SJSA1 (cell line): Measurements from ENCODE around the gene STIP1. TPM values are rescaled to one million over a fixed set of nuclear protein-coding genes. Genes with fewer than 3 reads are reported as not detected.

Experiments
- DNase-seq, 2 experiments: peaks; one replicate each; pipeline ENCODE4 v3.0.0-alpha.2; 2015 to 2020; ENCODE audit warnings: low spot score in 2 of 2, low read depth in 1 of 2
- H3K27ac ChIP-seq: fragments of 250-450 bp; sonication (Bioruptor Pico); 2 replicates; pipeline ENCODE4 v1.5.1; 2020; ENCODE audit warnings: mild to moderate bottlenecking, moderate library complexity
- H3K27me3 ChIP-seq: fragments of 250-450 bp; sonication (Bioruptor Pico); replicated peaks from 2 replicates; pipeline ENCODE4 v1.5.1; 2020; ENCODE audit warnings: mild to moderate bottlenecking, moderate library complexity
- H3K36me3 ChIP-seq: fragments of 250-450 bp; sonication (Bioruptor Pico); 2 replicates; pipeline ENCODE4 v1.5.1; 2020; ENCODE audit warnings: mild to moderate bottlenecking
- H3K4me1 ChIP-seq: fragments of 250-450 bp; sonication (Bioruptor Pico); replicated peaks from 2 replicates; pipeline ENCODE4 v1.6.1; 2021; ENCODE audit warnings: mild to moderate bottlenecking
- H3K4me3 ChIP-seq: fragments of 250-450 bp; sonication (Bioruptor Pico); 2 replicates; pipeline ENCODE4 v1.5.1; 2020; ENCODE audit warnings: mild to moderate bottlenecking
- H3K9me3 ChIP-seq: fragments of 250-450 bp; sonication (Bioruptor Pico); replicated peaks from 2 replicates; pipeline ENCODE4 v1.5.1; 2020; ENCODE audit warnings: mild to moderate bottlenecking
- total RNA-seq: library from RNA; depleted of rRNA; stranded (reverse); fragments of >200 nt; shearing (Covaris generic); gene quantifications from 2 replicates; pipeline ENCODE4 v1.2.3, GENCODE V29; 2014

STIP1 gene
- total RNA-seq, 1 experiment from 2014 or later, result 488 TPM

GRCh38 chr11:64165842-64166635, 19.9 kb upstream of the STIP1 start, which contains the start of gene MACROD1:
MACROD1 (minus strand) TSS chr11:64166113; CDS start chr11:64165994, 119 bp downstream.
- Histone ChIP-seq H3K27ac (peak within 1 kb of the TSS; percentile 26), H3K36me3 (0 out of 2 replicates have a peak, but pooled peaks cover 2% of the 10 kb centered on the region), H3K4me3 (peak within 1 kb of the TSS; percentile 57), H3K9me3 (0 out of 2 replicates have a peak, but pooled peaks cover 2% of the 10 kb centered on the region), H3K4me1 (peaks cover 17% of the 10 kb centered on the region), H3K27me3 (no peaks in the 10 kb centered on the region)
- peak; percentile 89 to 92 for DNase-seq

- H3K4me1 ChIP-seq, result peaks cover 11% of the 10 kb centered on the region
- no peak overlapping the region for H3K27ac ChIP-seq
- H3K4me3 ChIP-seq, result no peak overlapping the region
- peaks cover 11% of the 10 kb centered on the region; the same call in 1 of the 2 replicates for H3K9me3 ChIP-seq
- H3K27me3 ChIP-seq, result no peaks in the 10 kb centered on the region
- DNase-seq, result no peak
- 0 out of 2 replicates have a peak, but pooled peaks cover 2% of the 10 kb centered on the region for H3K36me3 ChIP-seq
These were observed 15.6 kb upstream of the STIP1 start for GRCh38 chr11:64170419-64170818.

GRCh38 chr11:64173616-64174355, 12.2 kb upstream of the STIP1 start:
- peaks cover 8% of the 10 kb centered on the region; the same call in 1 of the 2 replicates for H3K9me3 ChIP-seq
- no peaks in the 10 kb centered on the region for H3K4me1 ChIP-seq
- DNase-seq, result no peak
- no peaks in the 10 kb centered on the region for H3K36me3 ChIP-seq
- no peak overlapping the region for H3K4me3 ChIP-seq
- H3K27me3 ChIP-seq, result no peaks in the 10 kb centered on the region
- H3K27ac ChIP-seq, result no peak overlapping the region

GRCh38 chr11:64176751-64177150, 9.2 kb upstream of the STIP1 start:
- H3K27me3 ChIP-seq, result no peaks in the 10 kb centered on the region
- no peak for DNase-seq
- H3K4me3 ChIP-seq, result no peak overlapping the region
- H3K4me1 ChIP-seq, result peaks cover 6% of the 10 kb centered on the region
- H3K27ac ChIP-seq, result no peak overlapping the region
- H3K9me3 ChIP-seq, result peaks cover 8% of the 10 kb centered on the region; the same call in 1 of the 2 replicates
- H3K36me3 ChIP-seq, result no peaks in the 10 kb centered on the region; the same call in 1 of the 2 replicates

DNA sequence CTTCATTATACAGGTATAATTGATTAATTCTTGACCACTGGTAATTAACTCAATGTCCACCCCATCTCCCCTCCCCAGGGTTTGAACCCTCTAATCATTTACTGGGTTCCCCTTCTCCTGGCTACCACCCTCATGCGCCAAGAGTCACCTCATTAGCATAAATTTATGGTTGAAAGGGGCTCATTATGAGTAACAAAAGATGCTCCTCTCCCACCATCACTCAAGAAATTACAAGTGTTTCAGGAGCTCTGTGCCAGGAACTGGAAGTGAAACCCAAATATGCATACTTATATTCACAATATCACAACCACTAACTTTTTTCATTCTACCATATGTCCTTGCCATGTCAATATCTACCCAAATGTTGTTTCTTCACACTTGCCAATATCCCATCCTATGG, 7.8 kb upstream of the STIP1 start:
- Histone ChIP-seq H3K27ac (no peak overlapping the region), H3K27me3 (no peaks in the 10 kb centered on the region), H3K36me3 (no peaks in the 10 kb centered on the region; the same call in 1 of the 2 replicates), H3K4me3 (no peak overlapping the region), H3K9me3 (peaks cover 8% of the 10 kb centered on the region; the same call in 1 of the 2 replicates), H3K4me1 (peaks cover 9% of the 10 kb centered on the region)
- DNase-seq, result no peak

DNA sequence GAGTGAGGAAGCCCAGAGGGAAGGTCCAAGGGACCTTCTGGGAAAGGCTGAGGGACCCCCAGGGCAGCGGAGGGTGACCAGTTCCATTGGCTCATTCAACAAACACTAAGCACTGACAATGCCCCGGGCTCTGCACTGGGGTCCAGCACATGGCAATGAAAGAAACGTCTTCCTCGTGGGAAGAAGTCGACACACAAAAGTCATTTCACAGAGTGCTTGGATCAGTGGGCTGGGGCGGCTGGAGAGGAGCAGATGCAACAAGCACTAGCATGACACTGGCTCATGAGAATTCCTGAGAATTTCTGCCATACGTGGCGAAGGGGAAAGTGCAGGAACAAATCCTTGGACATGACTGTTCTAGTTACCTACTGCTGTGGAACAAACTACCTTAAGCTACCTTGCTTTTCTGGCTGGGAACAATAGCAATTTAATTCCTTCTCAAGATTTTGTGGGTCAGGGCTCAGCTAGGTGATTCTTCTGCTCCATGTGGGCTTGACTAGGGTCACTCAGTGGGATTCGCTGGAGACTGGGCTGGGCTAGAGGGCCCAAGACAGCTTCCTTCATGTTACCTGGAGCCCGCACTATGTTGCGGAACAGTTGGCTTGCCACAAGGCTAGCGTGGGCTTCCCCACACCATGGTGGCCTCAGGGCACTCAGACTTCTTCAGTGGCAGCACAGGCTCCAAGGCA, 6.9 kb upstream of the STIP1 start:
- DNase-seq, result no peak
- peaks cover 9% of the 10 kb centered on the region for H3K4me1 ChIP-seq
- no peaks in the 10 kb centered on the region; the same call in 1 of the 2 replicates for H3K36me3 ChIP-seq
- 0 out of 2 replicates have a peak, but pooled peaks cover 1% of the 10 kb centered on the region for H3K9me3 ChIP-seq
- no peak overlapping the region for H3K4me3 ChIP-seq
- no peak overlapping the region for H3K27ac ChIP-seq
- H3K27me3 ChIP-seq, result no peaks in the 10 kb centered on the region

- H3K27me3 ChIP-seq, result no peaks in the 10 kb centered on the region
- no peak for DNase-seq
- H3K9me3 ChIP-seq, result no peaks in the 10 kb centered on the region
- no peak overlapping the region for H3K4me3 ChIP-seq
- peaks cover 17% of the 10 kb centered on the region for H3K4me1 ChIP-seq
- H3K36me3 ChIP-seq, result no peaks in the 10 kb centered on the region; the same call in 1 of the 2 replicates
- peak overlapping the region; percentile 29; the same call in 1 of the 2 replicates for H3K27ac ChIP-seq
These were observed 5.1 kb upstream of the STIP1 start for GRCh38 chr11:64180891-64181290.

- Histone ChIP-seq H3K4me3 (no peak overlapping the region), H3K9me3 (no peaks in the 10 kb centered on the region), H3K27ac (peak overlapping the region; percentile 29), H3K36me3 (no peaks in the 10 kb centered on the region; the same call in none of the 2 replicates), H3K27me3 (no peaks in the 10 kb centered on the region), H3K4me1 (peaks cover 17% of the 10 kb centered on the region)
- DNase-seq, result peak; percentile 86 to 95
These were observed 4.2 kb upstream of the STIP1 start for GRCh38 chr11:64181506-64182411.

DNA sequence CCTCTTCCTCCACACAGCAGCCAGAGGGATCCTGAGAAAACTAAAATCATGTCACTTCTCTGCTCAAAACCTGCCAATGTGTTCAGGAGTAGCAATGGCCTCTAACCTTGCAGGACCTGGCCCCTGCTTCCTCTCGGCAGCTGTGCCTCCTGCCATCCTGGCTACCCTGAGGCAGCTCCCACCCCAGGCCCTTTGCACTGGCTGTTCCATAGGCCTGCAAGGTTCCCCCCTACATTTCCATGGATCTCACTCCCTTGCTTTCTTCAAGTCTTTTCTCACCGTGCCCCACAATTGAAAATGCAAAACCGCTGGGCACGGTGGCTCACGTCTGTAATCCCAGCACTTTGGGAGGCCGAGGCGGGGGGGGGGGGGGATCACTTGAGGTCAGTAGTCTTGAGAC, 2.1 kb upstream of the STIP1 start:
- H3K4me3 ChIP-seq, result no peak overlapping the region
- no peaks in the 10 kb centered on the region; the same call in none of the 2 replicates for H3K36me3 ChIP-seq
- no peaks in the 10 kb centered on the region for H3K27me3 ChIP-seq
- H3K9me3 ChIP-seq, result no peaks in the 10 kb centered on the region
- H3K27ac ChIP-seq, result no peak overlapping the region
- H3K4me1 ChIP-seq, result peaks cover 17% of the 10 kb centered on the region
- DNase-seq, result no peak

DNA sequence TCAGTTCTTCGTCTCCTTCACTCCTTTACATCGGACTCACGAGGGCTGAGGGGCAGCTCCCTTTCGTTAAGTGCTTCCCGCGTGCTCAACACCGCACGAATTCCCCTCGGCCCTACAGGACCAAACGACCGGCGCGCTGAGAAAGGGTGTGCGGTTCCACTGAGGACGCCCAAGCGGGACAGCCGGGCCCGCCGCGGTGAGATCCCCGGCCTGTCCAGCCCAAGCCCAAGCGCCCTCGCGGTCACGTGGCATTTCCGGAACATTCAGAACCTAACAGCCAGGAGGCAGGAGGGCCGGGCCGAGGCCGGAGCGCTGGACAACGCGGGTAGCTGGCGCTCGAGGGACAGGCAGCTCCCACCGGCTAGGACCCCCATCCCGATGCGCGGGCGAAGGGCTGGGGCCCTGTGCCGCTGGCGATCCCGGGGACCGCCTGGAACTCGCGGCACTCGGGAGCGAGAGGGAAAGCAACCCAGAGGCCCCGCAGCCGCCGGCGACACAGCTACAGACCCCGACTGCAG, 737 bp upstream of the STIP1 start:
- DNase-seq, result peak in 1 of 2 experiments; percentile 91
- Histone ChIP-seq H3K4me3 (peak overlapping the region; percentile 64), H3K36me3 (no peaks in the 10 kb centered on the region; the same call in none of the 2 replicates), H3K9me3 (no peaks in the 10 kb centered on the region), H3K27me3 (no peaks in the 10 kb centered on the region), H3K4me1 (peaks cover 17% of the 10 kb centered on the region), H3K27ac (peak overlapping the region; percentile 58)

GRCh38 chr11:64186492-64187165, 658 bp downstream of the STIP1 start:
- no peak overlapping the region for H3K4me3 ChIP-seq
- no peaks in the 10 kb centered on the region for H3K27me3 ChIP-seq
- no peak overlapping the region for H3K27ac ChIP-seq
- no peaks in the 10 kb centered on the region for H3K9me3 ChIP-seq
- peaks cover under 1% of the 10 kb centered on the region for H3K36me3 ChIP-seq
- peaks cover 12% of the 10 kb centered on the region for H3K4me1 ChIP-seq
- DNase-seq, result peak in 1 of 2 experiments; percentile 54

- H3K36me3 ChIP-seq, result peaks cover 58% of the 10 kb centered on the region
- H3K27ac ChIP-seq, result no peak overlapping the region
- DNase-seq, result no peak
- H3K27me3 ChIP-seq, result no peaks in the 10 kb centered on the region
- no peak overlapping the region for H3K4me3 ChIP-seq
- no peaks in the 10 kb centered on the region; the same call in 1 of the 2 replicates for H3K9me3 ChIP-seq
- no peaks in the 10 kb centered on the region for H3K4me1 ChIP-seq
These were observed 6.5 kb downstream of the STIP1 start for GRCh38 chr11:64192434-64192833.
